HepG2 (cell line): Measurements from ENCODE around the gene TMEM38A. TPM values are rescaled to one million over a fixed set of nuclear protein-coding genes. Genes with fewer than 3 reads are reported as not detected.

Experiments
- AKAP8 ChIP-seq: sonication (generic); formaldehyde crosslinking; IDR thresholded peaks from 2 replicates; pipeline ENCODE4 v1.5.1; 2020; ENCODE audit warnings: mild to moderate bottlenecking, missing genetic modification reagents
- ATM ChIP-seq: fragments of 450-650 bp; IDR thresholded peaks from 2 replicates; pipeline ENCODE4 v1.7.1; 2017; ENCODE audit warnings: mild to moderate bottlenecking, borderline replicate concordance
- CBX5 ChIP-seq: sonication (generic); formaldehyde crosslinking; IDR thresholded peaks from 2 replicates; pipeline ENCODE4 v1.4.0; 2020; ENCODE audit warnings: missing genetic modification reagents, borderline replicate concordance
- FOXP4 ChIP-seq: sonication (generic); formaldehyde crosslinking; IDR thresholded peaks from 2 replicates; pipeline ENCODE4 v1.4.0; 2020; ENCODE audit warnings: missing genetic modification reagents
- GFI1 ChIP-seq: sonication (generic); formaldehyde crosslinking; IDR thresholded peaks from 2 replicates; pipeline ENCODE4 v1.5.0; 2020; ENCODE audit warnings: missing genetic modification reagents, mild to moderate bottlenecking, borderline replicate concordance
- NCOA5 ChIP-seq: sonication (generic); formaldehyde crosslinking; IDR thresholded peaks from 2 replicates; pipeline ENCODE4 v1.4.0; 2020; ENCODE audit warnings: missing genetic modification reagents
- POGK ChIP-seq: sonication (generic); formaldehyde crosslinking; conservative IDR thresholded peaks from 2 replicates; pipeline ENCODE4 v1.8.0; 2022; ENCODE audit warnings: mild to moderate bottlenecking, moderate library complexity, missing genetic modification reagents
- POLR2A ChIP-seq, 2 experiments: IDR thresholded peaks; 2 replicates each; pipeline ENCODE4 v1.6.1; 2011; ENCODE audit warnings: low read depth in 2 of 2, low read length in 2 of 2, mild to moderate bottlenecking in 1 of 2, moderate library complexity in 1 of 2; ENCODE audit not compliant: insufficient read depth in 1 of 2
- TARDBP ChIP-seq: sonication (generic); formaldehyde crosslinking; IDR thresholded peaks from 2 replicates; pipeline ENCODE4 v1.8.0; 2022; ENCODE audit warnings: mild to moderate bottlenecking, missing genetic modification reagents
- ZBTB21 ChIP-seq: sonication (generic); formaldehyde crosslinking; IDR thresholded peaks from 2 replicates; pipeline ENCODE4 v1.4.0; 2020; ENCODE audit warnings: missing genetic modification reagents
- ZEB1 ChIP-seq: IDR thresholded peaks from 2 replicates; pipeline ENCODE4 v1.6.1; 2012; ENCODE audit warnings: mild to moderate bottlenecking, low read depth, inconsistent platforms; ENCODE audit not compliant: insufficient replicate concordance
- ZNF225 ChIP-seq: sonication (generic); formaldehyde crosslinking; IDR thresholded peaks from 2 replicates; pipeline ENCODE4 v1.4.0; 2020; ENCODE audit warnings: mild to moderate bottlenecking, missing genetic modification reagents
- ZNF3 ChIP-seq: IDR thresholded peaks from 2 replicates; pipeline ENCODE4 v1.7.0; 2017; ENCODE audit warnings: inconsistent platforms
- ZNF557 ChIP-seq: sonication (generic); formaldehyde crosslinking; IDR thresholded peaks from 2 replicates; pipeline ENCODE4 v1.4.0; 2020; ENCODE audit warnings: missing genetic modification reagents
- ZNF800 ChIP-seq: sonication (generic); formaldehyde crosslinking; IDR thresholded peaks from 2 replicates; pipeline ENCODE4 v1.4.0; 2020; ENCODE audit warnings: missing genetic modification reagents
- polyA plus RNA-seq, 8 experiments: library from polyadenylated mRNA; depleted of rRNA in 3 of 8; stranded (reverse) in 7 of 8; unstranded in 1 of 8; fragments of >200 nt; fragmentation: Illumina TruSeq in 4 of 8; extraction: Trizol in 4 of 8; gene quantifications; 2 replicates each; pipeline versions ENCODE4 v1.2.1 to v1.2.3, GENCODE V29; 2011 to 2016; ENCODE audit warnings: low read depth in 4 of 8, missing spikeins in 1 of 8, mixed read lengths in 1 of 8; ENCODE audit not compliant: insufficient read depth in 1 of 8
- total RNA-seq, 5 experiments: library from RNA; depleted of rRNA; stranded (reverse); fragments of >200 nt; fragmentation: Illumina TruSeq; extraction: Trizol; gene quantifications; 2 replicates each; pipeline ENCODE4 v1.2.3, GENCODE V29; 2016; ENCODE audit warnings: low read depth in 1 of 5
- TF ChIP-seq, protein P1 (sequence below): IDR thresholded peaks from 2 replicates; pipeline ENCODE4 v1.6.1; 2016; ENCODE audit warnings: missing compliant biosample characterization, missing genetic modification reagents, borderline replicate concordance
- TF ChIP-seq, protein P2 (sequence below): sonication (generic); formaldehyde crosslinking; IDR thresholded peaks from 2 replicates; pipeline ENCODE4 v1.8.0; 2022; ENCODE audit warnings: mild to moderate bottlenecking, missing genetic modification reagents, borderline replicate concordance
- TF ChIP-seq, protein P3 (sequence below): IDR thresholded peaks from 2 replicates; pipeline ENCODE4 v1.6.1; 2016; ENCODE audit warnings: missing compliant biosample characterization, missing genetic modification reagents, borderline replicate concordance

Gene TMEM38A
- total and polyA plus RNA-seq, 2 of the 13 experiments (the other 11 are each of a cell fraction or from before 2014, with no cell fraction given): 4.8 to 6.8 TPM

GRCh38 chr19:16659832-16660708, 869 bp upstream of the TMEM38A start, which contains the start of gene SMIM7 (continued):
- TF ChIP-seq, protein P1, sequence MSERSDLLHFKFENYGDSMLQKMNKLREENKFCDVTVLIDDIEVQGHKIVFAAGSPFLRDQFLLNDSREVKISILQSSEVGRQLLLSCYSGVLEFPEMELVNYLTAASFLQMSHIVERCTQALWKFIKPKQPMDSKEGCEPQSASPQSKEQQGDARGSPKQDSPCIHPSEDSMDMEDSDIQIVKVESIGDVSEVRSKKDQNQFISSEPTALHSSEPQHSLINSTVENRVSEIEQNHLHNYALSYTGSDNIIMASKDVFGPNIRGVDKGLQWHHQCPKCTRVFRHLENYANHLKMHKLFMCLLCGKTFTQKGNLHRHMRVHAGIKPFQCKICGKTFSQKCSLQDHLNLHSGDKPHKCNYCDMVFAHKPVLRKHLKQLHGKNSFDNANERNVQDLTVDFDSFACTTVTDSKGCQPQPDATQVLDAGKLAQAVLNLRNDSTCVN (CRISPR knock-in tag): no peak
- TF ChIP-seq FOXP4 (CRISPR knock-in tag): peak; percentile 43; the same call in 1 of the 2 replicates
- TF ChIP-seq ZBTB21: 0 out of 2 replicates have a peak, but pooled peaks have one; percentile 12
- no peak; the same call in 1 of the 2 replicates for TF ChIP-seq GFI1 (CRISPR knock-in tag)
- TF ChIP-seq, protein P2, sequence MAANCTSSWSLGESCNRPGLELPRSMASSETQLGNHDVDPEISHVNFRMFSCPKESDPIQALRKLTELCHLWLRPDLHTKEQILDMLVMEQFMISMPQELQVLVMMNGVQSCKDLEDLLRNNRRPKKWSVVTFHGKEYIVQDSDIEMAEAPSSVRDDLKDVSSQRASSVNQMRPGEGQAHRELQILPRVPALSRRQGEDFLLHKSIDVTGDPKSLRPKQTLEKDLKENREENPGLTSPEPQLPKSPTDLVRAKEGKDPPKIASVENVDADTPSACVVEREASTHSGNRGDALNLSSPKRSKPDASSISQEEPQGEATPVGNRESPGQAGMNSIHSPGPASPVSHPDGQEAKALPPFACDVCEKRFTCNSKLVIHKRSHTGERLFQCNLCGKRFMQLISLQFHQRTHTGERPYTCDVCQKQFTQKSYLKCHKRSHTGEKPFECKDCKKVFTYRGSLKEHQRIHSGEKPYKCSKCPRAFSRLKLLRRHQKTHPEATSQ: no peak; the same call in 1 of the 2 replicates
- no peak; the same call in 1 of the 2 replicates for TF ChIP-seq AKAP8 (CRISPR knock-in tag)
- TF ChIP-seq ZNF800 (CRISPR knock-in tag): no peak; the same call in 1 of the 2 replicates
- TF ChIP-seq ZNF557 (CRISPR knock-in tag): no peak
- TF ChIP-seq, protein P3, sequence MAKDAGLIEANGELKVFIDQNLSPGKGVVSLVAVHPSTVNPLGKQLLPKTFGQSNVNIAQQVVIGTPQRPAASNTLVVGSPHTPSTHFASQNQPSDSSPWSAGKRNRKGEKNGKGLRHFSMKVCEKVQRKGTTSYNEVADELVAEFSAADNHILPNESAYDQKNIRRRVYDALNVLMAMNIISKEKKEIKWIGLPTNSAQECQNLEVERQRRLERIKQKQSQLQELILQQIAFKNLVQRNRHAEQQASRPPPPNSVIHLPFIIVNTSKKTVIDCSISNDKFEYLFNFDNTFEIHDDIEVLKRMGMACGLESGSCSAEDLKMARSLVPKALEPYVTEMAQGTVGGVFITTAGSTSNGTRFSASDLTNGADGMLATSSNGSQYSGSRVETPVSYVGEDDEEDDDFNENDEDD (CRISPR knock-in tag): peak; percentile 89
- peak; percentile 71 for TF ChIP-seq TARDBP
- TF ChIP-seq ZNF3 (CRISPR knock-in tag): no peak
- TF ChIP-seq ZNF225 (CRISPR knock-in tag): peak; percentile 87; the same call in 1 of the 2 replicates
- 0 out of 2 replicates have a peak, but pooled peaks have one; percentile 32 for TF ChIP-seq POGK
- peak; percentile 83 to 95 for TF ChIP-seq POLR2A (IDR thresholded peaks at IDR 0.05; ENCODE audit: insufficient read depth in 1 of 2, low read depth in 2 of 2, low read length in 2 of 2)
- no peak for TF ChIP-seq ZEB1
- TF ChIP-seq CBX5: no peak
- no peak for TF ChIP-seq ATM
- TF ChIP-seq NCOA5 (CRISPR knock-in tag): no peak
